ENCODE measurements around the gene AMER2. TPM values are rescaled to one million over a fixed set of nuclear protein-coding genes. Genes with fewer than 3 reads are reported as not detected.
A peak's percentile ranks its signal among the peaks of the same experiment; 100 is the strongest.

AMER2 gene
- total and polyA plus RNA-seq, 11 donors, result not detected

- intact Hi-C loops (cut with DNase I), result loop anchor here in 3 of 10 donors (10.0 kb wide), 1 partner anchor 114 kb away; no protein-coding TSS in a partner anchor
Measured at GRCh38 chr13:25118378-25118905, 53.6 kb downstream of the AMER2 start.

GRCh38 chr13:25117312-25117711, 54.8 kb downstream of the AMER2 start:
- intact Hi-C loops (cut with DNase I), result loop anchor here in 3 of 10 donors (10.0 kb wide), 1 partner anchor 113 kb away; no protein-coding TSS in a partner anchor
- H3K4me3 ChIP-seq, result no peak overlapping the region
- H3K27ac ChIP-seq, result no peak overlapping the region
- WGBS, 4 donors, result 82 to 86% (median 83%) methylated on average over 16 of the region's 16 CpGs
- peaks cover 0 to 4% (median 0%) of the 10 kb centered on the region in 12 donors for H3K9me3 ChIP-seq
- TF ChIP-seq POLR2A (IDR thresholded peaks at IDR 0.05) (no peak), CTCF (IDR thresholded peaks at IDR 0.05) (no peak)
- DNase-seq, result no peak
- no peaks in the 10 kb centered on the region for H3K36me3 ChIP-seq
- ATAC-seq, result no peak
- H3K27me3 ChIP-seq, result peaks cover 0 to 26% (median 5%) of the 10 kb centered on the region in 9 donors
- no peaks in the 10 kb centered on the region for H3K4me1 ChIP-seq

More at GRCh38 chr13:25118378-25118905, 53.6 kb downstream of the AMER2 start:
- H3K9me3 ChIP-seq, result peaks cover 0 to 15% (median 0%) of the 10 kb centered on the region in 12 donors
- H3K4me3 ChIP-seq, result no peak overlapping the region
- no peak for DNase-seq
- 36 to 49% (median 44%) methylated on average over 8 of the region's 8 CpGs for WGBS, 4 donors
- H3K27me3 ChIP-seq, result peaks cover 0 to 26% (median 5%) of the 10 kb centered on the region in 9 donors
- no peaks in the 10 kb centered on the region for H3K4me1 ChIP-seq
- H3K27ac ChIP-seq, result no peak overlapping the region
- no peak for ATAC-seq
- no peaks in the 10 kb centered on the region for H3K36me3 ChIP-seq
- TF ChIP-seq CTCF (IDR thresholded peaks at IDR 0.05) (no peak), POLR2A (IDR thresholded peaks at IDR 0.05) (no peak)

- H3K27ac ChIP-seq, result no peak overlapping the region
- intact Hi-C loops (cut with DNase I), result loop anchor here in 3 of 10 donors (10.0 kb wide), 1 partner anchor 111 kb away; no protein-coding TSS in a partner anchor
- no peaks in the 10 kb centered on the region for H3K4me1 ChIP-seq
- H3K36me3 ChIP-seq, result no peaks in the 10 kb centered on the region
- DNase-seq (no peak), ATAC-seq (no peak)
- 60 to 84% (median 66%) methylated on average over 3 of the region's 3 CpGs for WGBS, 4 donors
- TF ChIP-seq POLR2A (IDR thresholded peaks at IDR 0.05) (no peak), CTCF (IDR thresholded peaks at IDR 0.05) (no peak)
- no peaks in the 10 kb centered on the region for H3K9me3 ChIP-seq
- H3K4me3 ChIP-seq, result no peak overlapping the region
- H3K27me3 ChIP-seq, result peaks cover 0 to 30% (median 5%) of the 10 kb centered on the region in 9 donors
Measured at GRCh38 chr13:25116044-25116443, 56.0 kb downstream of the AMER2 start.

- DNase-seq (peak; percentile 36 to 72 (median 49)), ATAC-seq (peak in 3 of 4 donors; percentile 62 to 84 (median 82))
- peaks cover 0 to 27% (median 9%) of the 10 kb centered on the region in 9 donors for H3K27me3 ChIP-seq
- H3K27ac ChIP-seq, result no peak overlapping the region
- H3K4me3 ChIP-seq, result no peak overlapping the region
- WGBS, 4 donors, result 18 to 27% (median 24%) methylated on average over 3 of the region's 3 CpGs
- TF ChIP-seq POLR2A (IDR thresholded peaks at IDR 0.05) (no peak), CTCF (IDR thresholded peaks at IDR 0.05) (peak; percentile 66 to 85 (median 72))
- H3K9me3 ChIP-seq, result peaks cover 0 to 2% (median 0%) of the 10 kb centered on the region in 12 donors
- intact Hi-C loops (cut with DNase I), result loop anchor here in 9 of 10 donors (5.0 to 10.0 kb wide), 4 partner anchors 107 to 117 kb away; no protein-coding TSS in a partner anchor
- no peaks in the 10 kb centered on the region for H3K4me1 ChIP-seq
- H3K36me3 ChIP-seq, result no peaks in the 10 kb centered on the region
Measured at GRCh38 chr13:25114220-25114619, 57.9 kb downstream of the AMER2 start.

Data from heart left ventricle (tissue), 16 donors.